DMS 273 treated with DMSO at 0.1 percent for 48 hours (cell line): Measurements from ENCODE around the gene GLYAT.

Experiments
- DNase-seq: peaks from one replicate; lab custom pipeline; 2025; lab: John Stamatoyannopoulos, UW

GLYAT gene

GRCh38 chr11:58676563-58677135, 55.1 kb downstream of the GLYAT start:
- DNase-seq = no peak

GRCh38 chr11:58675334-58676155, 56.2 kb downstream of the GLYAT start:
- peak; percentile 0 for DNase-seq

GRCh38 chr11:58674609-58675008, 57.1 kb downstream of the GLYAT start:
- DNase-seq = no peak

GRCh38 chr11:58671983-58672633, 59.6 kb downstream of the GLYAT start:
- no peak for DNase-seq

GRCh38 chr11:58659910-58660570, 71.7 kb downstream of the GLYAT start:
- DNase-seq = no peak

GRCh38 chr11:58659404-58659803, 72.3 kb downstream of the GLYAT start:
- no peak for DNase-seq
